Measurements from ENCODE around the gene CTIF. TPM values are rescaled to one million over a fixed set of nuclear protein-coding genes. Genes with fewer than 3 reads are reported as not detected.

CTIF gene
- total and polyA plus RNA-seq, 2 experiments from 2014 or later, result 8.6 to 14.4 TPM

DNA sequence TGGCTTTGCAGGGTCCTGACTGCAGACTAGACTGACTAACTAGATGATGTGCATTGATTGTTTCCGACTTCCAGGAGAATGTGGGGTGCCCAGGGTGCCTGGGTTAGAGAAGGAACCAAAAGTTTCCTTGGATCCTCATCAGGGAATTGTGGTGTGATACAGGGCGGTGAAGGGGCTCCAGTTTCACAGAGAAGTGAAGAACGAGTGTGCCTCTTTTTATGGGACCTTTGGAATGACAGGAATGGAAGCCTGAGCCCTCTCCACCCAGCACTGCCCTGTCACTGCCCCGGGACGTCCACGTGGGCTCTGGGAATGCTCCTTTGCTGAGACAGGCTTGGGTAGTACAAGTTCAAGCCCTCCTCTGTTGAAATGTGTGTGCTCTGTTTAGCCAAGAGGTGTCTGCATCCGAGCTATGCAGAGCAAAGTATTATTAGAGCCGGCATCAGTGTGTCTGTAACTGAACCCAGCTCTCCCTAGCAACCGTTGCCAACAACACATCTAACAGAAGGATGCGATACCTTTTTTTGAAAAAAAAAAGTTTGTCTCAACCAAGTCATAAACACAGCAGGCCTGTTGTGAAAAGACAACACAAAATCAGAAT, 228.4 kb downstream of the CTIF start:
- H3K4me3 Mint-ChIP-seq, result no peak overlapping the region
- Histone ChIP-seq H3F3A (replicated peaks; ENCODE audit: low read depth) (no peaks in the 10 kb centered on the region), H3K4me2 (no peak overlapping the region), H3K4me3 (no peak overlapping the region), H4K20me1 (replicated peaks; ENCODE audit: insufficient read depth) (no peaks in the 10 kb centered on the region), H3K4me1 (ENCODE audit: insufficient read depth) (no peaks in the 10 kb centered on the region; the same call in 1 of the 2 replicates), H3K27ac (ENCODE audit: low read depth) (no peak overlapping the region), H3K9me2 (ENCODE audit: insufficient read depth) (no peaks in the 10 kb centered on the region), H3K36me3 (ENCODE audit: insufficient read depth) (no peaks in the 10 kb centered on the region), H3K27me3 (ENCODE audit: insufficient read depth) (no peaks in the 10 kb centered on the region), H2AFZ (no peak overlapping the region), H3K79me2 (replicated peaks; ENCODE audit: insufficient read depth) (no peaks in the 10 kb centered on the region)
- H3K36me3 Mint-ChIP-seq (ENCODE audit: low read depth), result peaks cover 1% of the 10 kb centered on the region; the same call in 2 of the 3 replicates
- DNase-seq (ENCODE audit: low spot score) (peak; percentile 26), ATAC-seq (no peak)
- peaks cover 17% of the 10 kb centered on the region for H3K4me1 Mint-ChIP-seq
- no peak overlapping the region for H3K27ac Mint-ChIP-seq
- peaks cover 4% of the 10 kb centered on the region for H3K27me3 Mint-ChIP-seq (ENCODE audit: insufficient read depth, low read depth, poor library complexity)
- TF ChIP-seq EZH2 (IDR thresholded peaks at IDR 0.05; ENCODE audit: low read depth, unreplicated experiment) (no peak), NANOG (IDR thresholded peaks at IDR 0.05; ENCODE audit: borderline replicate concordance) (no peak), EZH2phosphoT487 (IDR thresholded peaks at IDR 0.05; ENCODE audit: unreplicated experiment) (no peak), CTCF (conservative IDR thresholded peaks at IDR 0.05; ENCODE audit: low read depth in 2 of 2) (no peak), REST (IDR thresholded peaks at IDR 0.05; ENCODE audit: unreplicated experiment) (no peak), ZNF331 (CRISPR knock-in tag; IDR thresholded peaks at IDR 0.05; ENCODE audit: low read depth) (no peak), JUNB (IDR thresholded peaks at IDR 0.05; ENCODE audit: unreplicated experiment) (no peak), STAT1 (IDR thresholded peaks at IDR 0.05; ENCODE audit: unreplicated experiment) (no peak), ZNF114 (CRISPR knock-in tag; IDR thresholded peaks at IDR 0.05) (no peak), POLR2AphosphoS5 (IDR thresholded peaks at IDR 0.05; ENCODE audit: low read depth) (no peak), CREB1 (CRISPR knock-in tag; IDR thresholded peaks at IDR 0.05; ENCODE audit: low read depth) (no peak)
- TF ChIP-seq, protein P1, sequence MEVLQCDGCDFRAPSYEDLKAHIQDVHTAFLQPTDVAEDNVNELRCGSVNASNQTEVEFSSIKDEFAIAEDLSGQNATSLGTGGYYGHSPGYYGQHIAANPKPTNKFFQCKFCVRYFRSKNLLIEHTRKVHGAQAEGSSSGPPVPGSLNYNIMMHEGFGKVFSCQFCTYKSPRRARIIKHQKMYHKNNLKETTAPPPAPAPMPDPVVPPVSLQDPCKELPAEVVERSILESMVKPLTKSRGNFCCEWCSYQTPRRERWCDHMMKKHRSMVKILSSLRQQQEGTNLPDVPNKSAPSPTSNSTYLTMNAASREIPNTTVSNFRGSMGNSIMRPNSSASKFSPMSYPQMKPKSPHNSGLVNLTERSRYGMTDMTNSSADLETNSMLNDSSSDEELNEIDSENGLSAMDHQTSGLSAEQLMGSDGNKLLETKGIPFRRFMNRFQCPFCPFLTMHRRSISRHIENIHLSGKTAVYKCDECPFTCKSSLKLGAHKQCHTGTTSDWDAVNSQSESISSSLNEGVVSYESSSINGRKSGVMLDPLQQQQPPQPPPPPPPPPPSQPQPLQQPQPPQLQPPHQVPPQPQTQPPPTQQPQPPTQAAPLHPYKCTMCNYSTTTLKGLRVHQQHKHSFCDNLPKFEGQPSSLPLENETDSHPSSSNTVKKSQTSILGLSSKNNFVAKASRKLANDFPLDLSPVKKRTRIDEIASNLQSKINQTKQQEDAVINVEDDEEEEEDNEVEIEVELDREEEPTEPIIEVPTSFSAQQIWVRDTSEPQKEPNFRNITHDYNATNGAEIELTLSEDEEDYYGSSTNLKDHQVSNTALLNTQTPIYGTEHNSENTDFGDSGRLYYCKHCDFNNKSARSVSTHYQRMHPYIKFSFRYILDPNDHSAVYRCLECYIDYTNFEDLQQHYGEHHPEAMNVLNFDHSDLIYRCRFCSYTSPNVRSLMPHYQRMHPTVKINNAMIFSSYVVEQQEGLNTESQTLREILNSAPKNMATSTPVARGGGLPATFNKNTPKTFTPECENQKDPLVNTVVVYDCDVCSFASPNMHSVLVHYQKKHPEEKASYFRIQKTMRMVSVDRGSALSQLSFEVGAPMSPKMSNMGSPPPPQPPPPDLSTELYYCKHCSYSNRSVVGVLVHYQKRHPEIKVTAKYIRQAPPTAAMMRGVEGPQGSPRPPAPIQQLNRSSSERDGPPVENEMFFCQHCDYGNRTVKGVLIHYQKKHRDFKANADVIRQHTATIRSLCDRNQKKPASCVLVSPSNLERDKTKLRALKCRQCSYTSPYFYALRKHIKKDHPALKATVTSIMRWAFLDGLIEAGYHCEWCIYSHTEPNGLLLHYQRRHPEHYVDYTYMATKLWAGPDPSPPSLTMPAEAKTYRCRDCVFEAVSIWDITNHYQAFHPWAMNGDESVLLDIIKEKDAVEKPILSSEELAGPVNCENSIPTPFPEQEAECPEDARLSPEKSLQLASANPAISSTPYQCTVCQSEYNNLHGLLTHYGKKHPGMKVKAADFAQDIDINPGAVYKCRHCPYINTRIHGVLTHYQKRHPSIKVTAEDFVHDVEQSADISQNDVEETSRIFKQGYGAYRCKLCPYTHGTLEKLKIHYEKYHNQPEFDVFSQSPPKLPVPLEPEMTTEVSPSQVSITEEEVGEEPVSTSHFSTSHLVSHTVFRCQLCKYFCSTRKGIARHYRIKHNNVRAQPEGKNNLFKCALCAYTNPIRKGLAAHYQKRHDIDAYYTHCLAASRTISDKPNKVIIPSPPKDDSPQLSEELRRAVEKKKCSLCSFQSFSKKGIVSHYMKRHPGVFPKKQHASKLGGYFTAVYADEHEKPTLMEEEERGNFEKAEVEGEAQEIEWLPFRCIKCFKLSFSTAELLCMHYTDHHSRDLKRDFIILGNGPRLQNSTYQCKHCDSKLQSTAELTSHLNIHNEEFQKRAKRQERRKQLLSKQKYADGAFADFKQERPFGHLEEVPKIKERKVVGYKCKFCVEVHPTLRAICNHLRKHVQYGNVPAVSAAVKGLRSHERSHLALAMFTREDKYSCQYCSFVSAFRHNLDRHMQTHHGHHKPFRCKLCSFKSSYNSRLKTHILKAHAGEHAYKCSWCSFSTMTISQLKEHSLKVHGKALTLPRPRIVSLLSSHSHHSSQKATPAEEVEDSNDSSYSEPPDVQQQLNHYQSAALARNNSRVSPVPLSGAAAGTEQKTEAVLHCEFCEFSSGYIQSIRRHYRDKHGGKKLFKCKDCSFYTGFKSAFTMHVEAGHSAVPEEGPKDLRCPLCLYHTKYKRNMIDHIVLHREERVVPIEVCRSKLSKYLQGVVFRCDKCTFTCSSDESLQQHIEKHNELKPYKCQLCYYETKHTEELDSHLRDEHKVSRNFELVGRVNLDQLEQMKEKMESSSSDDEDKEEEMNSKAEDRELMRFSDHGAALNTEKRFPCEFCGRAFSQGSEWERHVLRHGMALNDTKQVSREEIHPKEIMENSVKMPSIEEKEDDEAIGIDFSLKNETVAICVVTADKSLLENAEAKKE (CRISPR knock-in tag; IDR thresholded peaks at IDR 0.05), result no peak
- TF ChIP-seq, protein P2, sequence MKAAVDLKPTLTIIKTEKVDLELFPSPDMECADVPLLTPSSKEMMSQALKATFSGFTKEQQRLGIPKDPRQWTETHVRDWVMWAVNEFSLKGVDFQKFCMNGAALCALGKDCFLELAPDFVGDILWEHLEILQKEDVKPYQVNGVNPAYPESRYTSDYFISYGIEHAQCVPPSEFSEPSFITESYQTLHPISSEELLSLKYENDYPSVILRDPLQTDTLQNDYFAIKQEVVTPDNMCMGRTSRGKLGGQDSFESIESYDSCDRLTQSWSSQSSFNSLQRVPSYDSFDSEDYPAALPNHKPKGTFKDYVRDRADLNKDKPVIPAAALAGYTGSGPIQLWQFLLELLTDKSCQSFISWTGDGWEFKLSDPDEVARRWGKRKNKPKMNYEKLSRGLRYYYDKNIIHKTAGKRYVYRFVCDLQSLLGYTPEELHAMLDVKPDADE (IDR thresholded peaks at IDR 0.05), result no peak
- no peaks in the 10 kb centered on the region for H3K9me3 Mint-ChIP-seq
